ENCODE data around the gene EHBP1L1.
"Not testable (repeated sequence)": the region's sequence is repeated elsewhere in the genome, so short reads cannot be mapped to it uniquely, and the experiment has no call there.

EHBP1L1 gene

GRCh38 chr11:65562788-65563187 lies 13.1 kb upstream of the EHBP1L1 start:
- DNase-seq = no peak

GRCh38 chr11:65563601-65564000 lies 12.3 kb upstream of the EHBP1L1 start:
- no peak for DNase-seq

GRCh38 chr11:65564879-65565559 lies 10.8 kb upstream of the EHBP1L1 start:
- not testable (repeated sequence) for DNase-seq

DNA sequence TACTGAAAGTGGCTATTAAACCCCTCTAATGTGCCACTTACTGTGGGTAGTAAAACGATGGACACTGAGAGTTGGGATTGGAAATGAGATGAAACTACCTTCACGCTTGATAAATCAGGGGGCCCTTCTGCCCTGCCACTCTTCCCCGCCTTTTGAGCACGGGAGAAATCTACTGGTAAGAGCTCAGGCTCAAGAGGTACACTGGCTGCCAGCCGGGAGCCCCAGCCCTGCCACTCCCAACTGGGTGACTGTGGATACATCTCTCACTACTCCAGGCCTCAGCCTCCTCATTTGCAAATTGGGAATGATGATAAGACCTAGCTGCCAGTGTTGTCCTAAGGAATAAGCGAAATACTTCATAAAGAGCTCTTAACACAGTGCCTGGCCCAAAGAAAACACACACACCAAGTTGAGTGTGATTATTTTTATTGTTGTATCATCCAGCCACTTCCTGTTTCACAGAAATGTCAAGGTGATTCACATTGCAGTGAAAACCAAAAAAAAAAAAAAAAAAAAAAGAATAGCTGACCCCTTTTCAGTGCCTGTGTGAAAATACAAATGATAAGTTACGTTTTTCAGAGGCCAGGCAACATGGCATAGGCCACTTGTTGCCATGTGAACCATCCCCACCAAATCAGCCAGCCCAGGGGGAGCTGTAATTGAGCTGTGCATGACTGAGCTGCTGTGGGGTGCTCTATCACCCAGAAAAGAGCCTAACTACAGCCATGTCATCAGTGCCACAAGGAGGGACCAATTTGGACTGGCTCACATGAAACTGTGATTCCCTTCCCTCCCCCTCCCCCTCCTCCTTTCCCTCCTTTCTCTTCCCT lies 10.0 kb upstream of the EHBP1L1 start:
- DNase-seq = no peak

DNA sequence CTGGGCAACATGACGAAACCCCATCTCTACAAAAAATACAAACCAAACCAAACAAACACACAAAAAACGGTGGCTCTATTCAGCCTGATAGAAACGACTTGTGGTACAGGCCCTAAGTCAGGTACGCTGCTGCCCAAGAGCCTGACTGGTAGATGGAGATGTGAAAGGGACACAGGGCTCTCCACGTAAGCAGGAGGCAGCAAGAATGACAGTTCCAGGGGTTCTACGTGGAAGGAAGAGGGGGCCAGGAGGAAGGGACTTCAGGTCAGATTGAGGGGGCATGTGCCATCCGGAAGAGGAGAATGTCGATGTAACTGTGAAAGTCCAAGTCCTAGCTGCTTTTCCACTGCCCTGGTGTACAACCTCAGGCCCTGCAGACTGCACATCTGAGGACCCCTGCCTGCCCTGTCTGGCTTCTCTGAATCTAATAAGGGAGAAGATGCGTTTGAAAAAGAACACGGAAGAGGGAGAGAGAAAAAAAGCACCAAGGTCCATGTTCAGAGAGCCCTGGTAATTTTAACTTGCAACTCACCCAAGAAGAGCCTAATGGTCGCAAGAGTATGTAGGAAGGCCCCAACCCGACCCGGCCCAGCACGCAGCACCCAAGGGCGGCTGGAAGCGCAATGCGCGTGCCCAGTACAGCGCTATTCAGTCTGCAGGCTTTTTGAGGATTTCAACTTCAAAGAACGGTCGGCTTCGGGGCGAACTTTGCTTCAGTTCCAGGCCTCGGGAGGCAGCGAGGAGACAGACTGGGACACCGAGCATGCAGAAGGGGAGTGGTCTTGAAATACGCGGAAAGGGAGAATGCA lies 6.5 kb upstream of the EHBP1L1 start:
- no peak for DNase-seq

GRCh38 chr11:65569973-65570918 lies 5.6 kb upstream of the EHBP1L1 start, which contains the start of gene ZNRD2:
TSS of gene ZNRD2 (plus strand) at chr11:65570477. CDS start at chr11:65570492, 15 bp downstream.
- DNase-seq = peak; percentile 96 to 99

- DNase-seq = no peak
Observed at GRCh38 chr11:65571420-65571819, 4.4 kb upstream of the EHBP1L1 start.

DNA sequence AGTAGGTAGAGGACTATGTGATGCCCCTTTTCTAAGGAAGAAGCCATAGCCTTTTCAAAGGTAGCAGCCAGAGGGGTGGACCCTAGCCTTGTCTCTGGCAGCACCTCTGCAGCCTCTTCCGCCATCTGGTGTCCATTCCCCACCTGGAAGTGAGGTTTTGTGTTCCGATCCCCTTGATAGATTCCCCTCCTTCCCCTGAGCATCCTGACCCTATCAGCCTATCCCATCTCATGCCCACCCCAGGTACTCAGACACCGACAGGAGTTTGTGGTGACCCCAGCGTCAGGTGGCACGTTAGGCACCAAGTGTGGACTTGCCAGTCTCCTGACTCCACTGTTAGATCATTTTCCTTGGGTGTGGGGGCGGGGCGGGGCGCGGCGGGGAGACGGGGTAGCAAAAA lies 3.9 kb upstream of the EHBP1L1 start:
- DNase-seq = peak; percentile 63 to 71

- DNase-seq = peak; percentile 77 to 95
Observed at GRCh38 chr11:65572356-65573051, 3.3 kb upstream of the EHBP1L1 start, which contains the start of gene FAM89B. TSS of gene FAM89B (plus strand) at chr11:65572538. CDS start at chr11:65572670, 132 bp downstream.

- DNase-seq = peak in 1 of 2 experiments; percentile 65
Observed at GRCh38 chr11:65573391-65574079, 2.3 kb upstream of the EHBP1L1 start.

DNA sequence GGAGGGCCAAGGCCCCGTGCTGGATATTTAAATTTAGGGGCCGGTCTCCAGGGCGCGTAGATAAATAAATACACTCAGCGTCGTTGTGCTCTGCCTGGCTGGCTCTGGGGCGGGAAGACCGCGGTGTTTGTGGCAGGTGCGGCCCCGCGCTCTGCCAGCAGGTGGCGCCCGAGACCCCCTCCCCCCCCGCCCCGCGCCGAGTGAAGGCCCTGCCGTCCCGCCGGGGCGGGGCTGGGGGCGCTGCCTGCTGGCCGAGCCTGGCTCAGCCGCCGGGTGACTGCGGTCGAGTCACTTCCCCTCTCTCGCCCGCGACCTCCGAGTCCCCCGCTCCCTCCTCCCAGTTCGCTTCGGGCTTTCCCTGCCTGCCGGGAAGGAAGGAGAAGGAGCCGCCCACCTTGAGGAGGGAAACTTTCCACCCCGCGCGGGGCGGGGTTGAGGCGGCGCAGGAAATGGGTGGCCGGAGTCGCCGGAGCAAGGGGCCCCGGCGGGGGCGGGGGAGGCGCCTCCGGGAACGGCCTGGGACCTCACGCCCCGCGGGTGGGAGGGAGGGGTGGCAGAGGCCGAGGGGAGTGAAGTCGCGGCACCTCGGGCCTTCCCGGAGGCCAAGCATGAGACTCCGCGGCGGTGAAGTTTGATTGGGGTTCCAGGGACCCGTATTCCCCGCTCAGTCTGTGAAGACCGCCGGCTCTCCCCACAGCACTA lies 1.6 kb upstream of the EHBP1L1 start:
- DNase-seq = peak; percentile 56 to 90

GRCh38 chr11:65574811-65575567 lies 864 bp upstream of the EHBP1L1 start:
- DNase-seq = no peak

DNA sequence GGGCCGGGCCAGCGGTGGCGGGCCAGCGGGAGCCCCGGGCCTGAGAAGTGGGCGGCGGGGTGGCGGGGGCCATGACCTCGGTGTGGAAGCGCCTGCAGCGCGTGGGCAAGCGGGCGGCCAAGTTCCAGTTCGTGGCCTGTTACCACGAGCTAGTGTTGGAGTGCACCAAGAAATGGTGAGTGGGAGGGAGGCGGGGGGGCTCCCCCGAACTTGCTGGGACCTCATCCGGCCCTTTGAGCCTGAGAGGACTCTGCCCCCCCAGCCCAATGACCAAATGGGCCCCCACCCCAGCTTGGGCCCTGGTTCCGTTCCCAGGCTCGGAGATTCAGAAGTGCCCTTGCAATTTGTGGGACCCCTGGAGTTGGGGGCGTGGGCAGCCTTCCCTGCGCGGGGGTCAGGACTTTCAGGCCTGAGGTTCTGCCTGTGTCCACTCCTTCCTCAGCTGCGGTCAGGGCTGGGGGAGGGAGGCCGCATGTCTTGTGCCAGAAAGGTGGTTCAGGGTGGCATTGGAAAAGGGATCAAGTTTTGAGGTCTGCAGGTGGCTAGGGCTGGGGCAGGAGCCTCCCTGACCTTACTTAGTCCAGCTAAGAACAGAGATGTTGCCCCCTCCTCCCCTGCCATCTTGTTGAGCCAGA lies 496 bp downstream of the EHBP1L1 start:
- no peak for DNase-seq

- no peak for DNase-seq
Observed at GRCh38 chr11:65576867-65577755, 1.3 kb downstream of the EHBP1L1 start.

GRCh38 chr11:65577756-65578109 lies 1.9 kb downstream of the EHBP1L1 start:
- DNase-seq = no peak

- DNase-seq = no peak
Observed at GRCh38 chr11:65578134-65578533, 2.3 kb downstream of the EHBP1L1 start.

GRCh38 chr11:65578667-65579066 lies 2.8 kb downstream of the EHBP1L1 start:
- DNase-seq = no peak

DNA sequence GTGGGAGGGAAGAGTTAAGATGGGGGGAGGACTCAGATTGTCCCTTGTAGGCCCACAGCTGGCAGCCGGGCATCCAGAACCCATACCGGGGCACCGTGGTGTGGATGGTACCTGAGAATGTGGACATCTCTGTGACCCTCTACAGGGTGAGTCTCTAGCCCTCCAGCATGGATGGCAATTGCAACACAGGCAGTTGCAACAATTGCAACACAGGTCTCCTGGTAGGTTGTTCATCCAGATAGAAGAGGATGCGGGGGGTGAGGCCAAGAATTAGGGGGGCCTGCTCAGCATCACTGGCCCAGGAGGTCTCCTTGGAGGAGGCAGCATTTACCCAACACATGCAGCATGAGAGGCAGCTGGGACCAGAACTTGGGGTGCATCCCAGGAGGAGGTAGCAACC lies 3.4 kb downstream of the EHBP1L1 start:
- no peak for DNase-seq

Measured in NCI-H526 (cell line).